HUES6 (cell line): ENCODE measurements around the gene CYP19A1.
"Not testable (repeated sequence)": the region's sequence is repeated elsewhere in the genome, so short reads cannot be mapped to it uniquely, and the experiment has no call there.

Experiments
- H3K27ac ChIP-seq: 2 replicates; pipeline ENCODE4 v1.7.0; 2013; ENCODE audit warnings: low read depth, mild to moderate bottlenecking, low read length, inconsistent platforms
- H3K27me3 ChIP-seq: 2 replicates; pipeline ENCODE4 v1.6.1; 2013; ENCODE audit warnings: low read length; ENCODE audit not compliant: control insufficient read depth, insufficient read depth
- H3K36me3 ChIP-seq: 2 replicates; pipeline ENCODE4 v1.6.1; 2013; ENCODE audit warnings: low read length; ENCODE audit not compliant: control insufficient read depth, insufficient read depth
- H3K4me1 ChIP-seq: 2 replicates; pipeline ENCODE4 v1.6.1; 2013; ENCODE audit warnings: low read length; ENCODE audit not compliant: control insufficient read depth, insufficient read depth
- H3K4me3 ChIP-seq: 2 replicates; pipeline ENCODE4 v1.5.1; 2013; ENCODE audit warnings: low read depth, low read length
- H3K9ac ChIP-seq: one replicate; pipeline ENCODE4 v1.6.1; 2013; ENCODE audit warnings: mild to moderate bottlenecking, low read length
- H3K9me3 ChIP-seq: 2 replicates; pipeline ENCODE4 v1.6.1; 2013; ENCODE audit warnings: low read depth, low read length; ENCODE audit not compliant: control insufficient read depth, insufficient read depth

The CYP19A1 gene

GRCh38 chr15:51290720-51291119 lies 47.7 kb downstream of the CYP19A1 start:
- no peak overlapping the region for H3K27ac ChIP-seq
- no peak overlapping the region for H3K4me3 ChIP-seq
- H3K4me1 ChIP-seq = no peaks in the 10 kb centered on the region; the same call in 1 of the 2 replicates
- H3K36me3 ChIP-seq = no peaks in the 10 kb centered on the region
- H3K9me3 ChIP-seq = peaks cover 16% of the 10 kb centered on the region
- no peaks in the 10 kb centered on the region for H3K27me3 ChIP-seq
- no peak overlapping the region for H3K9ac ChIP-seq

DNA sequence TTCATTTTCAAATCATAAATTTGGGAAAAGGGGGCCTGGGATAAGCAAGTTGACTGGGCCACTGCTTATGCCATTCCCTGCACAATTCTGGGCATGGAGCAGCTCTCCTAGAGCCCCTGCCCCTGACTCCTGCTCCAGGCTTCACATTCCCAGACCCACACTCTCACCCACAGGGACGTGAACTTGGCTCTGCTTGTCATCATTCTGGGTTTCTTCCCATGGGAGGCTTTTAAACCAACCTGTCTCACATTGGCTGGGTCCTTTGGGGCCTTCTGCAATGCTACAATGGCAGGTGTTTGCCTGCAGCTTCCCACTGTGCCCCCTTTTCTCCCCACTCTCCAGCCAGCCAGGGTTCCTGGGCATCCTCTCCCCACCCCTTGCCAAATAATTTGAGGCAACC lies 49.1 kb downstream of the CYP19A1 start:
- no peaks in the 10 kb centered on the region; the same call in 1 of the 2 replicates for H3K4me1 ChIP-seq
- H3K9me3 ChIP-seq = peaks cover 13% of the 10 kb centered on the region
- no peaks in the 10 kb centered on the region for H3K36me3 ChIP-seq
- no peaks in the 10 kb centered on the region for H3K27me3 ChIP-seq
- H3K9ac ChIP-seq = no peak overlapping the region
- no peak overlapping the region for H3K27ac ChIP-seq
- H3K4me3 ChIP-seq = no peak overlapping the region

DNA sequence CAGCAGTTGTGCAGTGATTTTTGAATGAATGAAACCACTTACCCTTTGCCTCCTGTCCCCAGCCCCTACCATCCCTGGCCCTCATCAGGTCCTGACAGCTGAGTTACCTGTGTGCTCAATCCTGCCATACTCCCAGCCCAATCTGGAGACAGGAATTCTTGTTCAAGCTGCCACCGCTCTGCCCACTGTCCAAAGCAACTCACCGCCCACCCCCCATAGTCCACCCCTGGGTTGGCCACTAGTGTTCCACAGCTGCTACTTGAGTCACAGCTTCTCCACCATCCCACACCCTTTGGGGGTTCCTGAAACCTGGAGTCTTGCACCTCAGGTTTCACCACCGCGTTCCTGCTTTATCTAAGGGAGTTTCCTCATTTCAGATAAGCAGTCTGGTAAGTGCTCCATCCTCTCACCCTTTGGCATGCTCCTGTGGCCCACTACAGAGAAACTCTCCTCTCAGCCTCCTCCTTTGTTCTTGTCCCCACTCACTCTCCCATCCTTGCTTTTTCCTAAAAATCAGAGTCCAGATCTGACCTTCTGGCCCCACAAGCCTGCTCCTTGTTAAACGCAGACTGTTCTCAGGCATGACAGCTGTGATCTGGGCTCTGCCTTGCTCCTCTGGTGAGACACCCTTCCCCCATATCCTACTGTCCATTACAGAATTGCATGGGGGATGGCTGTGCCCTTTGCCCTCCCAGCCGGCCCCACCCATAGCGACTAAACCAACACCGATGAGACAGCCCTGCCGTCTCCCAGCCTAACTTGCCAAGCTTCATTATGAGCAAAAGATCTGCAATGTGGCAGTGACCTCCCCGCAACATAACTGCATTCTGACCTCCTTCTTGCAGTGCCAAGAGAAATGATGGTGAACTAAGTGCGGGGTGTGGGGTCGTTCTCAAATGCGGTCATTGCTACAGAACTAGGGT lies 50.0 kb downstream of the CYP19A1 start:
- H3K4me3 ChIP-seq = no peak overlapping the region
- no peak overlapping the region for H3K27ac ChIP-seq

GRCh38 chr15:51286816-51287215 lies 51.6 kb downstream of the CYP19A1 start:
- no peaks in the 10 kb centered on the region for H3K36me3 ChIP-seq
- no peaks in the 10 kb centered on the region for H3K27me3 ChIP-seq
- H3K9me3 ChIP-seq = 0 out of 2 replicates have a peak, but pooled peaks cover under 1% of the 10 kb centered on the region

More for the DNA sequence above, 50.0 kb downstream of the CYP19A1 start:
- Histone ChIP-seq H3K27me3 (no peaks in the 10 kb centered on the region), H3K9me3 (peaks cover 10% of the 10 kb centered on the region; the same call in 1 of the 2 replicates), H3K9ac (no peak overlapping the region), H3K36me3 (no peaks in the 10 kb centered on the region), H3K4me1 (no peaks in the 10 kb centered on the region; the same call in 1 of the 2 replicates)

GRCh38 chr15:51285399-51285798 lies 53.0 kb downstream of the CYP19A1 start:
- no peaks in the 10 kb centered on the region for H3K9me3 ChIP-seq

More at GRCh38 chr15:51286816-51287215, 51.6 kb downstream of the CYP19A1 start:
- H3K4me1 ChIP-seq = no peaks in the 10 kb centered on the region; the same call in 1 of the 2 replicates
- H3K9ac ChIP-seq = no peak overlapping the region
- no peak overlapping the region for H3K4me3 ChIP-seq
- H3K27ac ChIP-seq = no peak overlapping the region

DNA sequence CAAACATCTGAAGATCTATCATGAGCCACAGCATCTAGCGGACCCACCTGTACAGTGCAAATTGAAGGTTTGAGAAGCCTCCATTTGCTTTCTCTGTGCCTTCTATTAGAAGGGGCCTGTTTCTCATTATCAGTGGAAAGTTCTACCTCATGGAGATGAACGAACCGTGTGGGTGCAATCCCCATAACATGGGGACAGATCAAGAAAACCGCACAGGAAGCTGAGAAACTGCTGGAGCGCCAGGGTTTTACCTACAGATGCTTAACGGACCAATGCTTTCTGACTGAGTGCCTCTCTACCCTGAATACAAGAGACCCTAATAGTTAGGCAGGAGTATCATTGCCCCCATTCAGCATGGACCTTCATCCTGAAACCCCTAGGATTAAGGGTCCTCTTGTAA lies 53.5 kb downstream of the CYP19A1 start:
- Histone ChIP-seq H3K9me3 (no peaks in the 10 kb centered on the region), H3K4me1 (no peaks in the 10 kb centered on the region; the same call in 1 of the 2 replicates), H3K36me3 (no peaks in the 10 kb centered on the region), H3K4me3 (no peak overlapping the region), H3K9ac (no peak overlapping the region), H3K27me3 (no peaks in the 10 kb centered on the region), H3K27ac (no peak overlapping the region)

More at GRCh38 chr15:51285399-51285798, 53.0 kb downstream of the CYP19A1 start:
- Histone ChIP-seq H3K36me3 (no peaks in the 10 kb centered on the region), H3K4me1 (no peaks in the 10 kb centered on the region; the same call in 1 of the 2 replicates), H3K27ac (no peak overlapping the region), H3K4me3 (no peak overlapping the region), H3K27me3 (no peaks in the 10 kb centered on the region), H3K9ac (no peak overlapping the region)

DNA sequence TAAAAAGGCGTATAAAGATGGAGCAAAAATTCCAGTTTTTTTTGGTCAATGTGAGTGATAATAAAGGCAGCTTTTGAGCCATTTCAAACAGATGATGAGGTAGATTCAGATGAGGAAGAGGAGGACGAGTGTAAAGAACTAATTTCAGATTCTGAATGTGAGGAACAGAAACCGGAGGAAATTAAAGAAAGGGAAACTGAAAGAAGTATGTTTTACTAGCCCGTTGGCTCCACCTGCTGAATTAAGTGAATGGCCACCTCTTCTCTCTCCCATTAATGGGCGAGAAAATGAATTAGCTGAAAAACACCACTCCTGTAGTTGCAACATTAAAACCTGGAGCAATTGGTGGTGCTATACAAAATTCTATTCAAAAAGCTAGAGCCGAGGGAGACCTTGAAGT lies 55.4 kb downstream of the CYP19A1 start:
- Histone ChIP-seq H3K27me3 (no peaks in the 10 kb centered on the region), H3K4me1 (no peaks in the 10 kb centered on the region; the same call in 1 of the 2 replicates), H3K27ac (no peak overlapping the region), H3K4me3 (no peak overlapping the region), H3K9ac (no peak overlapping the region), H3K9me3 (no peaks in the 10 kb centered on the region), H3K36me3 (no peaks in the 10 kb centered on the region)

DNA sequence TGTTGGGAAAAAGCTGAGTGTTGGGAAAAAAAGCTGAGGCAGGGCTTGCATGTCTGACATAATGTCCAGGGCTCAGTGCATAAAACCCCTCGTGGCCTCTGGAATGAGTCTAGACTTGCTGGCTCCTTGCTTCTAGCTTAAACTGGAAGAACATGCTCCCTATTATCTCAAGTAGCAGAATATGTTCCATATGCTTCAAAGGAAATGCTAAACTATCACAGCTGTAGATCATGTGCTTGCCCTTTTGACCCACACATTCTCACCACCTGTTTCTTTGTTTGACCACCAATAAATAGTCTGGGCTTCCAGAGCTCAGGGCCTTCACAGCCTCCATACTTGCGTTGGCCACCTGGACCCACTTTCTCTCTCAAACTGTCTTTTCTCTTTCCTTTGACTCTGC lies 56.2 kb downstream of the CYP19A1 start:
- H3K4me3 ChIP-seq, H3K9ac ChIP-seq, H3K4me1 ChIP-seq, H3K36me3 ChIP-seq, H3K27ac ChIP-seq, H3K9me3 ChIP-seq, H3K27me3 ChIP-seq: not testable (repeated sequence)

GRCh38 chr15:51281368-51281967 lies 56.9 kb downstream of the CYP19A1 start:
- no peak overlapping the region for H3K4me3 ChIP-seq

DNA sequence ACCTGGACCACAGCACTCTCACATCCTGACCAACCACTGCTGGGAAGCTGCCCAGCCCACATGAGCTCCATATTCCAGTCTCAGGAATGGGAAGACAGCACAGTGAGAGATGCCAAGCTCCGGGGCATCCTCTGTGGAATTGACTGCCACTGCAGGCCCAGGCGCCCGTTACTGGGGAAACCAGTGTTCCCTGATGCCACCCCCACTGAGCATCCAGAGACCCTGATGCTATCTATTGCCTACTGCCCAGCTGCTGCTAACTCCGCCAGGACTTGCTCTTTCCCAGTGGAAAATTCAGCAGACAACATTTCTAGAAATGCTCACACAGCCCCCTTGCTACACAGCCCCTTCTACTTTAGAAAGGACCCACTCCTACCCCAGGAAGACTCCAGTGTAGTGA lies 57.6 kb downstream of the CYP19A1 start:
- H3K27me3 ChIP-seq = no peaks in the 10 kb centered on the region
- H3K4me3 ChIP-seq = no peak overlapping the region
- no peaks in the 10 kb centered on the region for H3K36me3 ChIP-seq
- no peaks in the 10 kb centered on the region for H3K9me3 ChIP-seq
- no peak overlapping the region for H3K9ac ChIP-seq
- H3K27ac ChIP-seq = no peak overlapping the region
- no peaks in the 10 kb centered on the region for H3K4me1 ChIP-seq

More at GRCh38 chr15:51281368-51281967, 56.9 kb downstream of the CYP19A1 start:
- Histone ChIP-seq H3K9ac (no peak overlapping the region), H3K36me3 (no peaks in the 10 kb centered on the region), H3K9me3 (no peaks in the 10 kb centered on the region), H3K27me3 (no peaks in the 10 kb centered on the region), H3K4me1 (no peaks in the 10 kb centered on the region), H3K27ac (no peak overlapping the region)

DNA sequence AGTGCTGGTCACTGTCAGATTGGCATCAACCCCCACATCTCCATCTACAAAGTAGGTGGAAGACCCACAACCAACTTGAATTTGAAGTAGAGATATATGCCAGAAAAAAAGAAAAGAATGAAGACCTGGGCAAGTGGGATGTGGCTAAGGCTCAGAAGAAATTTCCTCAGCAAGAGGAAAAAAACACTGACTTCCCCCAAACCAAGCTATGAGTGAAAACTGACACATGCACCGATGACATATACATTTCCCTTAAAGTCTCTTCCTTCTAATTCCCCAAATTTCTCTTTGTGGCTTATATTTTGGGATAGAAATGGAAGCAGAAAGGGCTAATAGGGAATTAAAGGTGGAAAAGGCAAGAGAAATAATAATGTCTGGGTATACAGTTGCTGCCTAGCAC lies 59.0 kb downstream of the CYP19A1 start:
- H3K36me3 ChIP-seq = no peaks in the 10 kb centered on the region
- no peaks in the 10 kb centered on the region for H3K27me3 ChIP-seq
- H3K9ac ChIP-seq = no peak overlapping the region
- no peaks in the 10 kb centered on the region for H3K4me1 ChIP-seq
- H3K9me3 ChIP-seq = no peaks in the 10 kb centered on the region
- H3K4me3 ChIP-seq = no peak overlapping the region
- H3K27ac ChIP-seq = no peak overlapping the region
